Lower lobe of right lung (tissue), 2 donors: ENCODE results near the gene TACC2. TPM values are rescaled to one million over a fixed set of nuclear protein-coding genes. Genes with fewer than 3 reads are reported as not detected.

ENCODE experiments used
- ATAC-seq, 2 donors: fragments of 200-7000 bp; cut with Tn5 transposase; one replicate each; pipeline ENCODE4 v1.9.1; 2020 to 2022; ENCODE audit warnings: mild to moderate bottlenecking in 2 of 2, moderate library complexity in 2 of 2
- DNase-seq: peaks from one replicate; pipeline ENCODE4 v3.0.0-alpha.2; 2020
- H3K27ac ChIP-seq: fragments of 200-600 bp; one replicate; pipeline ENCODE4 v1.8.0; 2022
- H3K27me3 ChIP-seq: fragments of 200-600 bp; one replicate; pipeline ENCODE4 v1.8.0; 2022; ENCODE audit warnings: low read depth
- H3K36me3 ChIP-seq: fragments of 200-600 bp; one replicate; pipeline ENCODE4 v1.8.0; 2022; ENCODE audit warnings: mild to moderate bottlenecking
- H3K4me1 ChIP-seq: fragments of 200-600 bp; one replicate; pipeline ENCODE4 v1.8.0; 2022
- H3K4me3 ChIP-seq: fragments of 200-600 bp; one replicate; pipeline ENCODE4 v1.8.0; 2022; ENCODE audit warnings: mild to moderate bottlenecking
- H3K9me3 ChIP-seq: fragments of 200-600 bp; one replicate; pipeline ENCODE4 v1.8.0; 2022
- intact Hi-C: fragments of 100-400 bp; cut with DNase I; formaldehyde crosslinking; loops from one replicate; pipeline ENCODE4 v1.11.0; 2022
- total RNA-seq: library from RNA; stranded (reverse); fragmentation: NEBNext Ultra II Directional; extraction: Animal tissue kit (Norgen Biotek cat#: 25700); gene quantifications from one replicate; pipeline ENCODE4 v1.2.1, GENCODE V29; 2021
- TF ChIP-seq, protein P1 (sequence below): fragments of 200-600 bp; IDR thresholded peaks from one replicate; pipeline ENCODE4 v1.8.0; 2022; ENCODE audit warnings: antibody characterized with exemption, mild to moderate bottlenecking
- donor health status: DM: no; HTN: yes; CAD: no; lungs with severe emphysema.

TACC2 gene
- total RNA-seq, 1 donor from 2014 or later, result 141 TPM

DNA sequence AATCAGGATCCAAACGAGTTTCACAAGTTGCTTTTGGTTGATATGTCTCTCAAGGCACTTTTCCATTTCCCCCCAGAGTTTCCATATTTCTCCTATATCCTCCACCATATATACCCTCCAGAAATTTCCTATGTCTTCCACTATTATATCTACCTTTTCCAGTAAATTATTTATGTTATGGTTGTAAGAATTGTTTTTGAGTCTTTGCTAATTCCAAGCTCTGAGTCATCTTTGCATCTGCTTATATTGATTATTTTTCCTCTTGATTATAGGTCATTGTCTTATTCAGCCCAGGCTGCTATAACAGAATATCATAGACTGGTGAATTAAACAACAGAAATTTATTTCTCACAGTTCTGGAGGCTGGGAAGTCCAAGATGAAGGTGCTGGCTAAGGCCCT lies 12.7 kb downstream of the TACC2 start:
- no peak overlapping the region for H3K4me3 ChIP-seq
- intact Hi-C loops, result no loop called here
- DNase-seq (no peak), ATAC-seq (no peak)
- H3K27ac ChIP-seq, result no peak overlapping the region
- H3K36me3 ChIP-seq, result no peaks in the 10 kb centered on the region
- peaks cover 12% of the 10 kb centered on the region for H3K9me3 ChIP-seq
- no peaks in the 10 kb centered on the region for H3K27me3 ChIP-seq
- TF ChIP-seq, protein P1, sequence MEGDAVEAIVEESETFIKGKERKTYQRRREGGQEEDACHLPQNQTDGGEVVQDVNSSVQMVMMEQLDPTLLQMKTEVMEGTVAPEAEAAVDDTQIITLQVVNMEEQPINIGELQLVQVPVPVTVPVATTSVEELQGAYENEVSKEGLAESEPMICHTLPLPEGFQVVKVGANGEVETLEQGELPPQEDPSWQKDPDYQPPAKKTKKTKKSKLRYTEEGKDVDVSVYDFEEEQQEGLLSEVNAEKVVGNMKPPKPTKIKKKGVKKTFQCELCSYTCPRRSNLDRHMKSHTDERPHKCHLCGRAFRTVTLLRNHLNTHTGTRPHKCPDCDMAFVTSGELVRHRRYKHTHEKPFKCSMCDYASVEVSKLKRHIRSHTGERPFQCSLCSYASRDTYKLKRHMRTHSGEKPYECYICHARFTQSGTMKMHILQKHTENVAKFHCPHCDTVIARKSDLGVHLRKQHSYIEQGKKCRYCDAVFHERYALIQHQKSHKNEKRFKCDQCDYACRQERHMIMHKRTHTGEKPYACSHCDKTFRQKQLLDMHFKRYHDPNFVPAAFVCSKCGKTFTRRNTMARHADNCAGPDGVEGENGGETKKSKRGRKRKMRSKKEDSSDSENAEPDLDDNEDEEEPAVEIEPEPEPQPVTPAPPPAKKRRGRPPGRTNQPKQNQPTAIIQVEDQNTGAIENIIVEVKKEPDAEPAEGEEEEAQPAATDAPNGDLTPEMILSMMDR, result no peak
- no peaks in the 10 kb centered on the region for H3K4me1 ChIP-seq

DNA sequence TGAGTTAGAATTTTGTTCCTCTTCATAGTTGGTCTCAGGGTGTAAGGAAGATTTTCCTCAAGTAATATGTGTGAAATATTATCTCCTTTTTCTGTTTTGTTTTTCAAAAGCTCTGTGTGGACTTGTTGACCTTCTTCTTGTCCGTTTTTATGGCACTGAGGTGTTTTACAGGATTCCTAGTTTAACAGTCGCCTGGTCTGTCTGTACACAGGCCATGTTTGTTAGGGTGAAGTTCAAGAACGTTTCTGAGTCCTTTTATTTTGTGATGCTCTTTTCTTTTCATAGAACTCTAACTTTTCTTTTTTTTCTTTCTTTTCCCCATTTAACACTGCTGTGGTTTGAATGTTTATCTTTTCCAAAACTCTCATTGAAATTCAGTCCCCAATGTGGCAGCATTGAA lies 18.5 kb downstream of the TACC2 start:
- TF ChIP-seq, protein P1, result no peak
- DNase-seq (no peak), ATAC-seq (no peak)
- Histone ChIP-seq H3K4me3 (no peak overlapping the region), H3K27me3 (no peaks in the 10 kb centered on the region), H3K36me3 (no peaks in the 10 kb centered on the region), H3K9me3 (peaks cover 1% of the 10 kb centered on the region), H3K27ac (no peak overlapping the region), H3K4me1 (no peaks in the 10 kb centered on the region)
- intact Hi-C loops, result no loop called here

DNA sequence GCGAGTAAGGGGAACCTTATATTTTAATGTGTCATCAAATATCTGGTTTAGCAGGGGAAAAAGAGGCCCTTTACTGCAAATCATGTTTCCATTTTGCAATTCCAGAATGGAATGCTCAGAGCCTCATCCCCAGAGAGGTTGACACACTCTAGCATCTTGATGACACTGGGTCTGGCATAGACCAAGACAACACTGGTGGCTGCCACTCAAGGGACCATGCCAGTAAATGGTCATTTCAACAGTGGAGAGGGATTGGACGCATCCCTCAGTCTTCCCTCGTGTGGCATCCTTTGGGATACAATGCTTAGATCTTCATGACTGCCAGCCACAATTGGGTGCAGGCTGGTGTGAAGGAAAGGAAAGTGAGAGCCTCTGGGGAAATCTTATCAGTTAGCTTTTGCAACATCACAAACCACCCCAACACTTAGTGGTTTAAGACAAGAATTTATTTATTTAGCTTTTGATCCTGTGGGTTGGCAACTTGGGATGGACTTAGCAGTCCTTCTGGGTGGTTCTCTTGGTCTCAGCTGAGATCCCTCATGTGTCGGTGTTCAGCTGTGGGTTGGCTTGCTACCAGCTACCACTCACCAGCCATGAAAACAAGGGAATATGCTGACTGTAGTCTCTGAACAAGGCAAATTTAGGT lies 21.6 kb downstream of the TACC2 start:
- ATAC-seq (peak; percentile 18 to 21), DNase-seq (no peak)
- H3K4me1 ChIP-seq, result no peaks in the 10 kb centered on the region
- intact Hi-C loops, result no loop called here
- no peaks in the 10 kb centered on the region for H3K27me3 ChIP-seq
- H3K9me3 ChIP-seq, result no peaks in the 10 kb centered on the region
- no peak overlapping the region for H3K27ac ChIP-seq
- no peak overlapping the region for H3K4me3 ChIP-seq
- TF ChIP-seq, protein P1, result no peak
- H3K36me3 ChIP-seq, result no peaks in the 10 kb centered on the region

DNA sequence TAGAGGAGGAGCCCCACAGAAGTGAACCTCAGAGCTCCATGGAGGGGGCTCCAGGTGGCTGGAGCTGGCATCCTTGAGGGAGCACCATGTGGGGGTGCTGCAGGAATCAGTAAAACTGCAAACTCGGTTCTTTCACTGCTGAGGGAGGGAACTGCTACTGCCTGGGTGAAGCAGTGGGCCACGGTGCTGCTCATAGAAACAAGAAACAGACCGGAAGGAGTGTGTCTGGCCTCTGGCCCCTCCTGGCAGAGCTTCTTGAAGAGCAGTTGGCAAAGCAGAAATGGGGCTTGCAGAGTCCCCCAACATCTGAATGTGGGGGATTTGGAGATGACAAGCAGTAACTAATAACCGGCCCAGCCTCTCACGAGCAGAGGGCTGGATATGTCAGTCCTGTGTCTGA lies 23.8 kb downstream of the TACC2 start:
- no peak overlapping the region for H3K27ac ChIP-seq
- intact Hi-C loops, result no loop called here
- no peaks in the 10 kb centered on the region for H3K4me1 ChIP-seq
- no peaks in the 10 kb centered on the region for H3K36me3 ChIP-seq
- no peaks in the 10 kb centered on the region for H3K27me3 ChIP-seq
- TF ChIP-seq, protein P1, result no peak
- no peaks in the 10 kb centered on the region for H3K9me3 ChIP-seq
- DNase-seq (no peak), ATAC-seq (no peak)
- no peak overlapping the region for H3K4me3 ChIP-seq

DNA sequence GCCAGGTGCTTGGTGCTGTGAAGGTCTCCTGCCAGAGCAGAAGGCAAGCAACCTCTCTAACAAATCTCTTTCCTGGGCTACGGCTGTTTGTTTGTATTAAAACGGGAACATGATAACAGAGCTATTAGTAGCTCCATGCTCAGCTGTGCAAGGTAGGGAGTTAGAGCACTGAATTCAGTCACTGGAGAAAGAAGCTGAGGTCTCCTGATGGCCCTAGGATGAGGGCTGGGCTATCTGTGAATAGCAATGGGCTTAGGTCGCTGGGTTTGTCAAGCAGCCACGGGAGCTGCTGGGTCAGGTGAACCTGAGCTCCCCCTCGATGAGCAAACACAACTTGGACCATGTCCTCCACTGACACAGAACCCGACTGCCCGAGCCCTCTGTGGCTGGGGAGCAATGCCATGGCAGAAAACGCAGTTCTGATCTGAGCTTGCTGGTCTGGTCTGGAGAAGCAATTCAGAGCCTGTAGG lies 24.4 kb downstream of the TACC2 start:
- Histone ChIP-seq H3K4me1 (no peaks in the 10 kb centered on the region), H3K27ac (no peak overlapping the region), H3K9me3 (no peaks in the 10 kb centered on the region), H3K4me3 (no peak overlapping the region), H3K36me3 (no peaks in the 10 kb centered on the region), H3K27me3 (no peaks in the 10 kb centered on the region)
- ATAC-seq, result peak in 1 of 2 donors; percentile 63
- TF ChIP-seq, protein P1, result no peak
- no peak for DNase-seq
- intact Hi-C loops, result no loop called here
